Tibial nerve (tissue), 4 donors: ENCODE results near the gene CIZ1. TPM values are rescaled to one million over a fixed set of nuclear protein-coding genes. Genes with fewer than 3 reads are reported as not detected.

Experiments
- DNase-seq, 2 donors: peaks; one replicate each; pipeline ENCODE4 v3.0.0-alpha.2; 2019; ENCODE audit warnings: low spot score in 2 of 2
- H3K27ac ChIP-seq, 4 donors: fragments of 200-600 bp; sonication (generic) in 3 of 4; one replicate each; pipeline ENCODE4 v1.5.1; 2017 to 2019; ENCODE audit warnings: mild to moderate bottlenecking in 1 of 4
- H3K27me3 ChIP-seq, 2 donors: fragments of 200-600 bp; sonication (generic) in 1 of 2; one replicate each; pipeline versions ENCODE4 v1.5.1 to v1.6.0; 2017 to 2019
- H3K36me3 ChIP-seq, 3 donors: fragments of 200-600 bp; sonication (generic); one replicate each; pipeline ENCODE4 v1.5.1; 2018 to 2019
- H3K4me1 ChIP-seq, 4 donors: fragments of 200-600 bp; sonication (generic) in 3 of 4; one replicate each; pipeline ENCODE4 v1.5.1; 2017 to 2019
- H3K4me3 ChIP-seq, 4 donors: fragments of 200-600 bp; sonication (generic) in 3 of 4; one replicate each; pipeline ENCODE4 v1.5.1; 2017 to 2019; ENCODE audit warnings: mild to moderate bottlenecking in 1 of 4, moderate library complexity in 1 of 4
- H3K9me3 ChIP-seq, 4 donors: fragments of 200-600 bp; sonication (generic) in 3 of 4; one replicate each; pipeline ENCODE4 v1.5.1; 2017 to 2019
- CTCF ChIP-seq, 5 experiments: fragments of 200-600 bp in 3 of 5; fragments of 450-650 bp in 2 of 5; sonication (generic) in 3 of 5; IDR thresholded peaks; one replicate each; pipeline ENCODE4 v1.5.1; 2016 to 2019; ENCODE audit warnings: antibody characterized with exemption in 5 of 5, mild to moderate bottlenecking in 3 of 5, moderate library complexity in 2 of 5
- EP300 ChIP-seq, 2 donors: sonication (generic); formaldehyde crosslinking; IDR thresholded peaks; one replicate each; pipeline ENCODE4 v1.6.1; 2017; ENCODE audit warnings: antibody characterized with exemption in 2 of 2, mild to moderate bottlenecking in 1 of 2
- POLR2A ChIP-seq, 2 donors: fragments of 450-650 bp; IDR thresholded peaks; one replicate each; pipeline ENCODE4 v1.6.1; 2017; ENCODE audit warnings: antibody characterized with exemption in 2 of 2, mild to moderate bottlenecking in 2 of 2, moderate library complexity in 2 of 2
- WGBS, 2 donors: methylation state at CpG; one replicate each; pipeline ENCODE4 v1.1.5; 2018; 5-methylcytosine and 5-hydroxymethylcytosine counted together
- total RNA-seq, 4 donors: library from RNA; depleted of rRNA; stranded (reverse); fragments of >200 nt; gene quantifications; one replicate each; pipeline ENCODE4 v1.1.0, GENCODE V29; 2016

CIZ1 gene
- total RNA-seq, 4 donors from 2014 or later, result 59.4 to 99.3 (median 71.4) TPM

GRCh38 chr9:128208386-128208785 is 17.0 kb upstream of the CIZ1 start:
- no peak overlapping the region for H3K4me3 ChIP-seq
- no peak overlapping the region for H3K27ac ChIP-seq
- no peaks in the 10 kb centered on the region for H3K9me3 ChIP-seq
- H3K4me1 ChIP-seq, result peaks cover 0 to 22% (median 5%) of the 10 kb centered on the region in 4 donors
- DNase-seq, result no peak
- H3K27me3 ChIP-seq, result peaks cover 0 to 25% of the 10 kb centered on the region in 2 donors
- no peak for TF ChIP-seq POLR2A (IDR thresholded peaks at IDR 0.05)
- TF ChIP-seq CTCF (IDR thresholded peaks at IDR 0.05), result no peak
- TF ChIP-seq EP300 (IDR thresholded peaks at IDR 0.05), result no peak
- WGBS, 2 donors, result 71 to 76% methylated on average over 7 of the region's 7 CpGs
- H3K36me3 ChIP-seq, result no peaks in the 10 kb centered on the region

- Histone ChIP-seq H3K4me3 (no peak overlapping the region), H3K27me3 (peaks cover 0 to 25% of the 10 kb centered on the region in 2 donors), H3K36me3 (no peaks in the 10 kb centered on the region), H3K9me3 (no peaks in the 10 kb centered on the region), H3K4me1 (peaks cover 0 to 26% (median 8%) of the 10 kb centered on the region in 4 donors), H3K27ac (no peak overlapping the region)
- DNase-seq, result no peak
- 59 to 63% methylated on average over 15 of the region's 15 CpGs for WGBS, 2 donors
- TF ChIP-seq CTCF (IDR thresholded peaks at IDR 0.05), result no peak
- TF ChIP-seq POLR2A (IDR thresholded peaks at IDR 0.05), result no peak
- TF ChIP-seq EP300 (IDR thresholded peaks at IDR 0.05), result no peak
Observed at GRCh38 chr9:128206916-128207910, 15.8 kb upstream of the CIZ1 start.

- no peak for TF ChIP-seq EP300 (IDR thresholded peaks at IDR 0.05)
- no peak for TF ChIP-seq POLR2A (IDR thresholded peaks at IDR 0.05)
- TF ChIP-seq CTCF (IDR thresholded peaks at IDR 0.05), result no peak
- WGBS, 2 donors, result 76 to 79% methylated on average over 3 of the region's 3 CpGs
- peaks cover 0 to 21% (median 8%) of the 10 kb centered on the region in 4 donors for H3K4me1 ChIP-seq
- H3K9me3 ChIP-seq, result no peaks in the 10 kb centered on the region
- DNase-seq, result no peak
- no peak overlapping the region for H3K27ac ChIP-seq
- H3K36me3 ChIP-seq, result no peaks in the 10 kb centered on the region
- no peak overlapping the region for H3K4me3 ChIP-seq
- peaks cover 0 to 25% of the 10 kb centered on the region in 2 donors for H3K27me3 ChIP-seq
Observed at GRCh38 chr9:128206484-128206883, 15.1 kb upstream of the CIZ1 start.

- H3K4me3 ChIP-seq, result no peak overlapping the region
- no peaks in the 10 kb centered on the region for H3K9me3 ChIP-seq
- H3K27ac ChIP-seq, result peak overlapping the region in 1 of 4 donors; percentile 53
- DNase-seq, result no peak
- TF ChIP-seq POLR2A (IDR thresholded peaks at IDR 0.05) (no peak), CTCF (IDR thresholded peaks at IDR 0.05) (no peak), EP300 (IDR thresholded peaks at IDR 0.05) (no peak)
- H3K4me1 ChIP-seq, result peaks cover 0 to 21% (median 8%) of the 10 kb centered on the region in 4 donors
- peaks cover 0 to 25% of the 10 kb centered on the region in 2 donors for H3K27me3 ChIP-seq
- no peaks in the 10 kb centered on the region for H3K36me3 ChIP-seq
- 83 to 86% methylated on average over 4 of the region's 16 CpGs for WGBS, 2 donors
Observed at GRCh38 chr9:128205296-128205944, 14.0 kb upstream of the CIZ1 start.
